Tibial nerve (tissue), 4 donors: ENCODE data around the gene NMRK1.

Experiments
- CTCF ChIP-seq, 5 experiments: fragments of 200-600 bp in 3 of 5; fragments of 450-650 bp in 2 of 5; sonication (generic) in 3 of 5; IDR thresholded peaks; one replicate each; pipeline ENCODE4 v1.5.1; 2016 to 2019; ENCODE audit warnings: antibody characterized with exemption in 5 of 5, mild to moderate bottlenecking in 3 of 5, moderate library complexity in 2 of 5
- EP300 ChIP-seq, 2 donors: sonication (generic); formaldehyde crosslinking; IDR thresholded peaks; one replicate each; pipeline ENCODE4 v1.6.1; 2017; ENCODE audit warnings: antibody characterized with exemption in 2 of 2, mild to moderate bottlenecking in 1 of 2
- POLR2A ChIP-seq, 2 donors: fragments of 450-650 bp; IDR thresholded peaks; one replicate each; pipeline ENCODE4 v1.6.1; 2017; ENCODE audit warnings: antibody characterized with exemption in 2 of 2, mild to moderate bottlenecking in 2 of 2, moderate library complexity in 2 of 2

GRCh38 chr9:75053869-75054268 is 34.1 kb downstream of the NMRK1 start:
- no peak for TF ChIP-seq EP300 (IDR thresholded peaks at IDR 0.05)
- TF ChIP-seq CTCF (IDR thresholded peaks at IDR 0.05) = no peak
- no peak for TF ChIP-seq POLR2A (IDR thresholded peaks at IDR 0.05)
